K562 (cell line): ENCODE results near the gene PLEKHA8. TPM values are rescaled to one million over a fixed set of nuclear protein-coding genes. Genes with fewer than 3 reads are reported as not detected.

Source experiments
- GTF3C2 ChIP-seq: IDR thresholded peaks from 3 replicates; pipeline ENCODE4 v1.6.1; 2011; ENCODE audit warnings: borderline replicate concordance, mild to moderate bottlenecking, moderate library complexity; ENCODE audit not compliant: insufficient read length; ENCODE audit errors: extremely low read depth
- HES1 ChIP-seq: fragments of 450-650 bp; IDR thresholded peaks from 2 replicates; pipeline ENCODE4 v1.6.1; 2016; ENCODE audit warnings: low read depth, mild to moderate bottlenecking, moderate library complexity
- MAFG ChIP-seq: fragments of 450-650 bp; conservative IDR thresholded peaks from 2 replicates; pipeline ENCODE4 v1.6.1; 2016; ENCODE audit warnings: missing genetic modification characterization, missing compliant biosample characterization
- MCM7 ChIP-seq, 2 experiments: fragments of 450-650 bp; IDR thresholded peaks; 2 replicates each; pipeline ENCODE4 v1.6.1; 2016 to 2018
- MEIS2 ChIP-seq: fragments of 450-650 bp; IDR thresholded peaks from 2 replicates; pipeline ENCODE4 v1.6.1; 2014; ENCODE audit warnings: mild to moderate bottlenecking; ENCODE audit not compliant: partially characterized antibody
- MTA1 ChIP-seq: fragments of 450-650 bp; IDR thresholded peaks from 2 replicates; pipeline ENCODE4 v1.6.1; 2017; ENCODE audit warnings: borderline replicate concordance
- NFIC ChIP-seq: fragments of 450-650 bp; IDR thresholded peaks from 2 replicates; pipeline ENCODE4 v1.6.1; 2017; ENCODE audit warnings: mild to moderate bottlenecking, inconsistent platforms
- NONO ChIP-seq, 2 experiments: fragments of 200-400 bp in 1 of 2; fragments of 450-650 bp in 1 of 2; formaldehyde crosslinking in 1 of 2; IDR thresholded peaks; 2 replicates each; pipeline ENCODE4 v1.6.1; 2017; ENCODE audit warnings: low read depth in 2 of 2, mild to moderate bottlenecking in 2 of 2, moderate library complexity in 2 of 2, low read length in 1 of 2
- PML ChIP-seq: IDR thresholded peaks from 2 replicates; pipeline ENCODE4 v1.6.1; 2012; ENCODE audit warnings: low read length, inconsistent platforms
- POLR3G ChIP-seq: IDR thresholded peaks from 2 replicates; pipeline ENCODE4 v1.6.1; 2011; ENCODE audit not compliant: insufficient read length, insufficient replicate concordance; ENCODE audit errors: extremely low read depth
- RFX7 ChIP-seq: fragments of 250-450 bp; sonication (Bioruptor Pico); IDR thresholded peaks from 2 replicates; pipeline ENCODE4 v1.5.1; 2021; ENCODE audit warnings: mild to moderate bottlenecking
- RUNX1 ChIP-seq: sonication (generic); IDR thresholded peaks from 2 replicates; pipeline ENCODE4 v1.6.1; 2016; ENCODE audit warnings: antibody characterized with exemption, low read depth
- SNRNP70 ChIP-seq: fragments of 200-400 bp; formaldehyde crosslinking; optimal IDR thresholded peaks from 2 replicates; pipeline ENCODE3; 2017; ENCODE audit warnings: low read depth, low read length
- STAG1 ChIP-seq: sonication (generic); formaldehyde crosslinking; IDR thresholded peaks from 2 replicates; pipeline ENCODE4 v1.5.0; 2020; ENCODE audit warnings: missing genetic modification reagents, borderline replicate concordance
- TBP ChIP-seq: optimal IDR thresholded peaks from 2 replicates; pipeline ENCODE3; 2011; ENCODE audit warnings: low read depth, low read length, improper control_type of control experiment
- TCFL5 ChIP-seq: fragments of 250-450 bp; sonication (Bioruptor Pico); conservative IDR thresholded peaks from 2 replicates; pipeline ENCODE4 v1.6.1; 2021; ENCODE audit warnings: mild to moderate bottlenecking, moderate library complexity, matching md5 sums
- TEAD2 ChIP-seq: fragments of 450-650 bp; IDR thresholded peaks from 2 replicates; pipeline ENCODE4 v1.6.1; 2016; ENCODE audit warnings: missing genetic modification characterization, control low read depth, missing compliant biosample characterization
- THRB ChIP-seq: fragments of 450-650 bp; formaldehyde crosslinking; conservative IDR thresholded peaks from 2 replicates; pipeline ENCODE4 v1.4.0; 2022; ENCODE audit warnings: mild to moderate bottlenecking, missing genetic modification characterization
- ZNF24 ChIP-seq: fragments of 450-650 bp; IDR thresholded peaks from 2 replicates; pipeline ENCODE4 v1.6.1; 2016
- ZNF551 ChIP-seq: fragments of 250-450 bp; sonication (Bioruptor Pico); IDR thresholded peaks from 2 replicates; pipeline ENCODE4 v1.5.0; 2021; ENCODE audit warnings: mild to moderate bottlenecking, moderate library complexity
- polyA plus RNA-seq, 8 experiments: library from polyadenylated mRNA; depleted of rRNA in 4 of 8; stranded (reverse) in 5 of 8; unstranded in 3 of 8; fragments of >200 nt; fragmentation: Nextera tagmentation in 2 of 8; fragmentation: Illumina TruSeq in 1 of 8; extraction: Ambion mirVana in 2 of 8; extraction: Trizol in 1 of 8; gene quantifications; 2 replicates each; pipeline versions ENCODE4 v1.2.1 to v1.2.3, GENCODE V29; 2011 to 2014; ENCODE audit warnings: inconsistent platforms in 1 of 8, missing spikeins in 1 of 8
- total RNA-seq, 7 experiments: library from RNA; depleted of rRNA in 6 of 7; stranded (reverse); fragments of >200 nt in 6 of 7; fragmentation: Illumina TruSeq in 2 of 7; extraction: Trizol in 2 of 7; gene quantifications; 2 replicates each; pipeline versions ENCODE4 v1.2.1 to v1.2.3, GENCODE V29; 2011 to 2021; ENCODE audit warnings: low replicate concordance in 1 of 7

The PLEKHA8 gene
- total and polyA plus RNA-seq, 9 of the 15 experiments (the other 6 are each of a cell fraction or from before 2014, with no cell fraction given), result 3.2 to 16.3 (median 11.8) TPM

GRCh38 chr7:30146127-30146612 is 118.0 kb downstream of the PLEKHA8 start (continued):
- TF ChIP-seq THRB, result peak; percentile 36; the same call in 1 of the 2 replicates
- TF ChIP-seq TEAD2 (tag), result no peak
- TF ChIP-seq SNRNP70, result no peak
- peak; percentile 87 for TF ChIP-seq MEIS2
- no peak for TF ChIP-seq HES1
- TF ChIP-seq ZNF24, result no peak
- no peak for TF ChIP-seq POLR3G
- TF ChIP-seq ZNF551 (CRISPR knock-in tag), result no peak
- peak; percentile 67 for TF ChIP-seq NFIC
- peak; percentile 79 for TF ChIP-seq PML
- no peak for TF ChIP-seq TBP
- TF ChIP-seq RUNX1, result no peak
- no peak for TF ChIP-seq RFX7 (CRISPR knock-in tag)
- no peak for TF ChIP-seq STAG1
- no peak for TF ChIP-seq TCFL5
- TF ChIP-seq MTA1, result 0 out of 2 replicates have a peak, but pooled peaks have one; percentile 66
- TF ChIP-seq NONO (IDR thresholded peaks at IDR 0.05; ENCODE audit: low read depth in 2 of 2, low read length in 1 of 2), result no peak
- TF ChIP-seq MCM7 (IDR thresholded peaks at IDR 0.05), result no peak
- no peak for TF ChIP-seq GTF3C2
- TF ChIP-seq MAFG (tag), result peak; percentile 87
